ENCODE results near the gene PTPRK. TPM values are rescaled to one million over a fixed set of nuclear protein-coding genes. Genes with fewer than 3 reads are reported as not detected.

The PTPRK gene
- total and polyA plus RNA-seq, 2 donors (not counting 1 experiment from before 2014, with no cell fraction given), result 19.4 to 75.5 TPM

DNA sequence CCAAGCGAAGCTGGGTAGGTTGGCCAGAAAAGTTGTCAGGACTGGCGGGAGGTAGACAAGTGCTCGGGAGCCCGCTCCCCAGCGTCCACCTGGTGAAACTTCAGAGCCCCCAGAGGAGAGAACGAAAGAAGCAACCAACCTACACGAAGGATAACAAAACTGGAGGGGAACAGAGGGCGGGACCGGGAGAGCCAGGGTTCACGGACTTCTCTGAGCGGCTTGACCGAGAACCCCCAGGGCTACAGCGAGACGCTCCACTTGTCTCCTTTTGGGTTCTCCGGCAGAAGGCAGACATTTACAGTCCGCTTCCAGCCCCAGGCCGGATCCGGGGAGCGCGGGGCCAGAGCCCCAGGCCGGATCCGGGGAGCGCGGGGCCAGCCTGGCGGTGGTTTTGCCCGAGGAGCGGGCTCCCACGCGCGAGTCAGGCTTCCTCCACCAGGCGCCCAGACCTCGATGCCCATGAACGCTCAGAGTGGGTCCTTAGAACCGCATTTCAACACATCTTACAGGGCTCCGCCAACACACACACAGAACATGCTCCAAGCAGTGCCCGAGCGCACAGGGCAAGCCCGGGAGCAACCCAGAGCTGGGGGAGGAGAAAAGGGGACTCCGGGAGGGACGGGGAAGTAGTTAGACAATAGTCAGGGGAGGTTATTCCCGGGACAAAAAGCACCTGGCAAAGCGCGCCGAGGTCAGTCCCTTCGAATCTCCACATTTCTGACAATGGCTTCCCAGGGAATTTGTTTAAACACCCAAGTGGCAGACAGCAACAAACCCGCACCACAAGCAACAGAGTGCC is 1.1 kb downstream of the PTPRK start:
- Histone ChIP-seq H4K20me1 (ENCODE audit: control insufficient read depth, extremely low read depth, insufficient read depth, low read length) (peaks cover 2% of the 10 kb centered on the region), H3K27ac (ENCODE audit: insufficient read depth, low read length) (peak overlapping the region; percentile 92), H3K9me3 (ENCODE audit: control insufficient read depth, insufficient read depth, low read depth, low read length) (no peaks in the 10 kb centered on the region), H3K4me2 (ENCODE audit: extremely low read depth, insufficient read depth, low read length) (peak overlapping the region; percentile 93), H3K79me2 (ENCODE audit: control insufficient read depth, insufficient read depth, low read length) (peaks cover 56% of the 10 kb centered on the region), H3K4me1 (ENCODE audit: control insufficient read depth, extremely low read depth, insufficient read depth, low read length) (peaks cover 23% of the 10 kb centered on the region), H3K27me3 (ENCODE audit: control insufficient read depth, insufficient read depth, low read length) (no peaks in the 10 kb centered on the region), H3K4me3 (replicated peaks in 1 of 4; ENCODE audit: control extremely low read depth in 1 of 4, insufficient read depth in 1 of 4, low read depth in 3 of 4, low read length in 4 of 4) (peak overlapping the region; percentile 80 to 100 (median 92)), H3K36me3 (ENCODE audit: control insufficient read depth, insufficient read depth, low read length) (no peaks in the 10 kb centered on the region), H3K9ac (ENCODE audit: insufficient read depth, low read length) (peak overlapping the region; percentile 96), H2AFZ (ENCODE audit: low read length) (peak overlapping the region; percentile 93)
- no peak for TF ChIP-seq EZH2 (IDR thresholded peaks at IDR 0.05; ENCODE audit: low read length, missing control alignments)
- peak; percentile 47 to 59 for DNase-seq (ENCODE audit: low read depth in 2 of 2)

DNA sequence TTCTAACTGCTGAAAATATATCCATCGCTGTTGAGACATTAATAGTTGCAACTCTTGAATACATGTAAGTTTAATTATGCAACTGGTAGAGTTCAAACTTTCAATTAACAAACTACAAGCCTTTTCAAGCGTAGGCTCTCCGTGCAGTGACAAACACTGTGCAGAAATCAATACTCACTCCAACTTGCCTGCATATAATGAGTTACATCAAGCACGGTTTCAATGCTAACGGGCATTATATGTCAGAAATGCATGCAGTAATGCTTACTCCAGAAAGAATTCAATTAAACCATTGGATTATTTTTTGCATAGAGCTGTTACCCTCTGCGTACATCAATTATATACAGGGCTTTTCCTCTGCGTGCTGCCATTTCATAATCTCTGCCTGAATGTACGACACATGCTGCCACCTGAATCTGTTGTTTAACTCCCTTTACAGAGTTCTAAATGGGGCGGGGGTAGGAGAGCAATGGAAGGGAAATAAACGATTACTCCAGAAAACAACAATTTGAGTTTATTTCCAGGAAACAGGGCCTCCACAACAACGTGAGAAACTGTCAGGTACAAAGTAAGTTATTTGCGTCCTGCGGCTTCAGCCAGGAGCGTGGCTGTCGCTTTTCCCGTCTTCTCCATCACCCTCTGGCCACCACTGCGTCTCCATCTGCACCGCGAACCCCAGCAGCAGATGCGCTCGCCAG is 1.8 kb downstream of the PTPRK start:
- peak overlapping the region; percentile 92 for H3K27ac ChIP-seq (ENCODE audit: insufficient read depth, low read length)
- peak overlapping the region; percentile 93 for H3K4me2 ChIP-seq (ENCODE audit: extremely low read depth, insufficient read depth, low read length)
- peaks cover 2% of the 10 kb centered on the region for H4K20me1 ChIP-seq (ENCODE audit: control insufficient read depth, extremely low read depth, insufficient read depth, low read length)
- H3K36me3 ChIP-seq (ENCODE audit: control insufficient read depth, insufficient read depth, low read length), result no peaks in the 10 kb centered on the region
- TF ChIP-seq, protein P1, sequence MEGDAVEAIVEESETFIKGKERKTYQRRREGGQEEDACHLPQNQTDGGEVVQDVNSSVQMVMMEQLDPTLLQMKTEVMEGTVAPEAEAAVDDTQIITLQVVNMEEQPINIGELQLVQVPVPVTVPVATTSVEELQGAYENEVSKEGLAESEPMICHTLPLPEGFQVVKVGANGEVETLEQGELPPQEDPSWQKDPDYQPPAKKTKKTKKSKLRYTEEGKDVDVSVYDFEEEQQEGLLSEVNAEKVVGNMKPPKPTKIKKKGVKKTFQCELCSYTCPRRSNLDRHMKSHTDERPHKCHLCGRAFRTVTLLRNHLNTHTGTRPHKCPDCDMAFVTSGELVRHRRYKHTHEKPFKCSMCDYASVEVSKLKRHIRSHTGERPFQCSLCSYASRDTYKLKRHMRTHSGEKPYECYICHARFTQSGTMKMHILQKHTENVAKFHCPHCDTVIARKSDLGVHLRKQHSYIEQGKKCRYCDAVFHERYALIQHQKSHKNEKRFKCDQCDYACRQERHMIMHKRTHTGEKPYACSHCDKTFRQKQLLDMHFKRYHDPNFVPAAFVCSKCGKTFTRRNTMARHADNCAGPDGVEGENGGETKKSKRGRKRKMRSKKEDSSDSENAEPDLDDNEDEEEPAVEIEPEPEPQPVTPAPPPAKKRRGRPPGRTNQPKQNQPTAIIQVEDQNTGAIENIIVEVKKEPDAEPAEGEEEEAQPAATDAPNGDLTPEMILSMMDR (conservative IDR thresholded peaks at IDR 0.05 in 1 of 2, IDR thresholded peaks at IDR 0.05 in 1 of 2; ENCODE audit: low read depth in 1 of 2, low read length in 2 of 2), result no peak
- no peak for TF ChIP-seq EZH2 (IDR thresholded peaks at IDR 0.05; ENCODE audit: low read length, missing control alignments)
- H3K9ac ChIP-seq (ENCODE audit: insufficient read depth, low read length), result peak overlapping the region; percentile 96
- no peaks in the 10 kb centered on the region for H3K9me3 ChIP-seq (ENCODE audit: control insufficient read depth, insufficient read depth, low read depth, low read length)
- no peaks in the 10 kb centered on the region for H3K27me3 ChIP-seq (ENCODE audit: control insufficient read depth, insufficient read depth, low read length)
- H3K4me1 ChIP-seq (ENCODE audit: control insufficient read depth, extremely low read depth, insufficient read depth, low read length), result peaks cover 23% of the 10 kb centered on the region
- H2AFZ ChIP-seq (ENCODE audit: low read length), result peak overlapping the region; percentile 45
- no peak for DNase-seq (ENCODE audit: low read depth in 2 of 2)
- peaks cover 62% of the 10 kb centered on the region for H3K79me2 ChIP-seq (ENCODE audit: control insufficient read depth, insufficient read depth, low read length)
- peak overlapping the region; percentile 80 to 100 (median 92) for H3K4me3 ChIP-seq (replicated peaks in 1 of 4; ENCODE audit: control extremely low read depth in 1 of 4, insufficient read depth in 1 of 4, low read depth in 3 of 4, low read length in 4 of 4)

DNA sequence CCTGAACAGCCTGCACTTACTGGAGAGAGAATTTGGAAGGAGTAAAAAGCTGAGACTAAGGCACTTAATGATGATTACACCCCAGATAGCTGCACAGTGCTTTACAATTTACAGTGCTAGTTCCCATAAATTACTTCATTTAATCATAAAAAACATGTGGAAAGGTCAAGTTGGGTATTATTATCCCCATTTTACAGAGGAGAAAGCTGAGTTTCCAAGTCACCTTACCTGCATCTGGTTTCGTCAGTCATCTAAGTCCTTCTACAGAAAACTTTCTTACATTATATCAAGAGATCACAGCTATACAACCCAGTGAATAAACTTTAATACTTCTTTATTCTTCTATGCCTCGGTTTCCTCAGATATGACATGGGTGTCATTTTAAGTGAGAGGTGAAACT is 3.3 kb downstream of the PTPRK start:
- Histone ChIP-seq H3K4me2 (ENCODE audit: extremely low read depth, insufficient read depth, low read length) (peak overlapping the region; percentile 76), H4K20me1 (ENCODE audit: control insufficient read depth, extremely low read depth, insufficient read depth, low read length) (peaks cover 2% of the 10 kb centered on the region), H3K9me3 (ENCODE audit: control insufficient read depth, insufficient read depth, low read depth, low read length) (no peaks in the 10 kb centered on the region), H3K9ac (ENCODE audit: insufficient read depth, low read length) (no peak overlapping the region), H2AFZ (ENCODE audit: low read length) (no peak overlapping the region), H3K79me2 (ENCODE audit: control insufficient read depth, insufficient read depth, low read length) (peaks cover 69% of the 10 kb centered on the region), H3K27ac (ENCODE audit: insufficient read depth, low read length) (no peak overlapping the region), H3K4me3 (replicated peaks in 1 of 4; ENCODE audit: control extremely low read depth in 1 of 4, insufficient read depth in 1 of 4, low read depth in 3 of 4, low read length in 4 of 4) (peak overlapping the region in 3 of 4 experiments; percentile 15 to 100 (median 40)), H3K36me3 (ENCODE audit: control insufficient read depth, insufficient read depth, low read length) (no peaks in the 10 kb centered on the region), H3K27me3 (ENCODE audit: control insufficient read depth, insufficient read depth, low read length) (no peaks in the 10 kb centered on the region), H3K4me1 (ENCODE audit: control insufficient read depth, extremely low read depth, insufficient read depth, low read length) (peaks cover 27% of the 10 kb centered on the region)
- DNase-seq (ENCODE audit: low read depth in 2 of 2), result no peak
- TF ChIP-seq, protein P1 (conservative IDR thresholded peaks at IDR 0.05 in 1 of 2, IDR thresholded peaks at IDR 0.05 in 1 of 2; ENCODE audit: low read depth in 1 of 2, low read length in 2 of 2), result no peak
- TF ChIP-seq EZH2 (IDR thresholded peaks at IDR 0.05; ENCODE audit: low read length, missing control alignments), result no peak

Measured in fibroblast of lung (primary cell).